ENCODE results near the gene SETD4. TPM values are rescaled to one million over a fixed set of nuclear protein-coding genes. Genes with fewer than 3 reads are reported as not detected.

SETD4 gene
- total RNA-seq, 6 experiments from 2014 or later, result 7.6 to 10.1 (median 8.7) TPM

GRCh38 chr21:35988416-35989137, 71.7 kb downstream of the SETD4 start:
- TF ChIP-seq, protein P1, sequence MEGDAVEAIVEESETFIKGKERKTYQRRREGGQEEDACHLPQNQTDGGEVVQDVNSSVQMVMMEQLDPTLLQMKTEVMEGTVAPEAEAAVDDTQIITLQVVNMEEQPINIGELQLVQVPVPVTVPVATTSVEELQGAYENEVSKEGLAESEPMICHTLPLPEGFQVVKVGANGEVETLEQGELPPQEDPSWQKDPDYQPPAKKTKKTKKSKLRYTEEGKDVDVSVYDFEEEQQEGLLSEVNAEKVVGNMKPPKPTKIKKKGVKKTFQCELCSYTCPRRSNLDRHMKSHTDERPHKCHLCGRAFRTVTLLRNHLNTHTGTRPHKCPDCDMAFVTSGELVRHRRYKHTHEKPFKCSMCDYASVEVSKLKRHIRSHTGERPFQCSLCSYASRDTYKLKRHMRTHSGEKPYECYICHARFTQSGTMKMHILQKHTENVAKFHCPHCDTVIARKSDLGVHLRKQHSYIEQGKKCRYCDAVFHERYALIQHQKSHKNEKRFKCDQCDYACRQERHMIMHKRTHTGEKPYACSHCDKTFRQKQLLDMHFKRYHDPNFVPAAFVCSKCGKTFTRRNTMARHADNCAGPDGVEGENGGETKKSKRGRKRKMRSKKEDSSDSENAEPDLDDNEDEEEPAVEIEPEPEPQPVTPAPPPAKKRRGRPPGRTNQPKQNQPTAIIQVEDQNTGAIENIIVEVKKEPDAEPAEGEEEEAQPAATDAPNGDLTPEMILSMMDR (IDR thresholded peaks at IDR 0.05), result no peak
- Mint-ChIP-seq H3K4me1 (ENCODE audit: low read depth) (no peaks in the 10 kb centered on the region), H3K27ac (no peak overlapping the region), H3K9me3 (no peaks in the 10 kb centered on the region), H3K36me3 (ENCODE audit: low read depth) (no peaks in the 10 kb centered on the region), H3K27me3 (ENCODE audit: insufficient read depth) (peaks cover 23% of the 10 kb centered on the region), H3K4me3 (no peak overlapping the region)
- DNase-seq, result no peak

DNA sequence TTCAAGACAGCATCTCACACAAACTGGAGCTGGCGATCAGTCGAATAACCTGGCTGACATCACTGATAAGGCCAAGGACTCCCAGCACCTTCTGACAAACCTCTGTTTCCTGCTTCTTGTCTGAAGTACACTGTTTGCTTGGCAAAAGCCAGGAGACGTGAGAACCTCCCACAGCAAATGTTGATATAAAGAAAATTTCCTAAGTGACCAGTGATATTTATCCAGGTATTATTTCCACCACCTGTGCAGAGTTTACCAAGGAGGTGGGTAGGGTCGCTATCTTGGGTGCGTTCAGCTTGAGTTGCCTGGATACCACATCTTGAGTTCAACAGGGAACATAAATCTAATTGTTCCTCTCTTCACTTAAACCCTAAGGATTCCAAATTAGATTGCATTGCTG, 72.9 kb downstream of the SETD4 start:
- no peak for DNase-seq
- H3K27me3 Mint-ChIP-seq (ENCODE audit: insufficient read depth), result peaks cover 26% of the 10 kb centered on the region
- H3K27ac Mint-ChIP-seq, result no peak overlapping the region
- no peaks in the 10 kb centered on the region for H3K36me3 Mint-ChIP-seq (ENCODE audit: low read depth)
- no peak overlapping the region for H3K4me3 Mint-ChIP-seq
- no peaks in the 10 kb centered on the region for H3K9me3 Mint-ChIP-seq
- TF ChIP-seq, protein P1 (IDR thresholded peaks at IDR 0.05), result no peak
- H3K4me1 Mint-ChIP-seq (ENCODE audit: low read depth), result no peaks in the 10 kb centered on the region

- Mint-ChIP-seq H3K4me3 (no peak overlapping the region), H3K9me3 (no peaks in the 10 kb centered on the region), H3K4me1 (ENCODE audit: low read depth) (no peaks in the 10 kb centered on the region), H3K27ac (no peak overlapping the region), H3K36me3 (ENCODE audit: low read depth) (no peaks in the 10 kb centered on the region), H3K27me3 (ENCODE audit: insufficient read depth) (peaks cover 35% of the 10 kb centered on the region)
- TF ChIP-seq, protein P1 (IDR thresholded peaks at IDR 0.05), result no peak
- no peak for DNase-seq
Measured at GRCh38 chr21:35984654-35985361, 75.5 kb downstream of the SETD4 start.

Other genes with a start within 250 kb of the SETD4 start
- gene CBR1, start 9.5 kb upstream of the SETD4 start, total RNA-seq (2021; fragmentation: NEBNext Ultra II Directional; extraction: Animal tissue kit (Norgen Biotek cat#: 25700)), result 100 to 1,000 TPM; 103 to 144 (median 138) TPM
- 10 to 100 TPM; 15.1 to 25.9 (median 23.5) TPM for gene CBR3, start 74.6 kb upstream of the SETD4 start, total RNA-seq (2021; fragmentation: NEBNext Ultra II Directional; extraction: Animal tissue kit (Norgen Biotek cat#: 25700))
- gene DOP1B, start 96.3 kb upstream of the SETD4 start, total RNA-seq (2021; fragmentation: NEBNext Ultra II Directional; extraction: Animal tissue kit (Norgen Biotek cat#: 25700)), result 10 to 100 TPM; 13.2 to 19.4 (median 15.3) TPM

All from HFFc6 (cell line).